Stimulated activated CD4-positive, alpha-beta T cell treated with anti-CD3 and anti-CD28 coated beads, Interleukin-15, amount 100 ng/mL, for 1 hour (primary cell): ENCODE data around the gene SELENOF.
"Not testable (repeated sequence)": the region's sequence is repeated elsewhere in the genome, so short reads cannot be mapped to it uniquely, and the experiment has no call there.

Experiments used
- DNase-seq, 2 donors: peaks; one replicate each; pipeline ENCODE4 v3.0.0-alpha.2; 2020; ENCODE audit warnings: low read depth in 1 of 2, low spot score in 1 of 2

SELENOF gene

GRCh38 chr1:86860020-86860419 is 53.9 kb downstream of the SELENOF start:
- DNase-seq = no peak

- DNase-seq = no peak
These were observed 55.2 kb downstream of the SELENOF start for GRCh38 chr1:86858524-86859261.

- no peak for DNase-seq
These were observed 57.7 kb downstream of the SELENOF start for GRCh38 chr1:86856196-86856595.

DNA sequence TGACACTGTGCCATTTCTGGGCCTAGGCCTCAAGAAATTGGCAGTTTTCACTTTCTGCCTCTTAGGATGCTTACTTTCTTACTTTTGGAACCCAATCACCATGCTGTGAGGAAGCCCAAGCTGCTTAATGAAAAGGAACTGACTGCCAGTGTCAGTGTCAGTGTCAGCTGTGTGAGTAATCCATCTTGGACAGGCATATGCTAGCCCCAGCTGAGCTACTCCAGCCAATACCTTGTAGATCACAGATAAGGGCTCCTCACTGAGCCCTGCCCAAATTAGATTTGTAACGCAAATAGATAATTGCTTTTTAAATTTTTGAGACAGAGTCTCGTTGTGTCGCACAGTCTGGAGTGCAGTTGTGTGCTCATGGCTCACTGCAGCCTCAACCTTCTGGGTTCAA is 59.6 kb downstream of the SELENOF start:
- DNase-seq = no peak

DNA sequence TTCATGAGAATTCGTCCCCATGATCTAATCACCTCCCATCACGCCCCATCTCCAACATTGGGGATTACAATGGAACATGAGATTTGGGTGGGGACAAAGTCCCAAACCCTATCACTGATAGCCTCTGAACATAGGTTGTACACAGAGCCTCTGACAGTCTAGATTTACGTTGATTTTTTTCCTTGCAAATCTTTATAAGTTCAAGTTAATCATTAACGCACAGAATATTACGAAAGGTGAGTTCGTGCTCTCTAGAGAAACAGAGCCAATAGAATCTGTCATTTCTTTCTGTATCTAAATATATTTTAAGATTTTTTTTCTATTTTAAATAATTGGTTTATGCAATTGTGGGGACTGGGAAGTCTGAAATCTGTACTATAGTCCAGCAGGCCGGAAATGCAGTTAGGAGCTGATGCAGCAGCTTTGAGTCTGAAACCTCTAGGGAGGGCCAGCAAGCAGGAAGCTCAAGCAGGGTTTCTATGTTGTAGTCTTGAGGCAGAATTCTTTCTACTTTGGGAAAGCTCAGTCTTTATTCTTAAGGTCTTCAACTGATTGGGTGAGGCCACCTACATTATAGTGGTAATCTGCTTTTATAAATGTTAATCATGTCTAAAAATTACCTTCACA is 61.0 kb downstream of the SELENOF start:
- DNase-seq = no peak

DNA sequence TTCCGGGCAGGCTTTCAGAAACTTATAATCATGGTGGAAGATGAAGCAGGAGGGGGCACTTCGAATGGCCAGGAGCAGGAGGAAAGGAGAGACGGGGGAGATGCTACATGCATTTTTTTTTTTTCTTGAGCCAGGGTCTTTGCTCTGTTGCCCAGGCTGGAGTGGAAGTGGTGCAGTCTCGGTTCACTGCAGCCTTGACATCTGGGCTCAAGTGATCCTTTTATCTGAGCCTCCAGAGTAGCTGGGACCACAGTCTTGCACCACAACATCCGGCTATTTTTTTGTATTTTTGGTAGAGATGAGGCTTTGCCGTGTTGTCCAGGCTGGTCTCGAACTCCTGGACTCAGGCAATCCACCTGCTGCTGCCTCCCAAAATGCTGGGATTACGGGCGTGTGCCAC is 61.6 kb downstream of the SELENOF start:
- no peak for DNase-seq

DNA sequence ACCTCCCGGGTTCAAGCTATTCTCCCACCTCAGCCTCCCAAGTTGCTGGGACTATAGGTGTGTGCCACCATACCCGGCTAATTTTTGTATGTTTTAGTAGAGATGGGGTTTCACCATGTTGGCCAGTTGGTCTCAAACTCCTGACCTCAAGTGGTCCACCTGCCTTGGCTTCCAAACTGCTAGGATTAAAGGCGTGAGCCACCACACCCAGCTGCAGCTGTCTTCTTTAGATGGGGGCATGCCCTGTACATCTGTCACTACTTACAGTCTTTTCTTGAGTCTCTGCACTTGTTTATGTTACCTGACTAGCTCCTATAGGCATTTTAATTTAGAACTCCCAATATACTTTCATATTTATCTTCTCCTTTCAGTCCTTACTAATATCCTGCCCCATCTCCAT is 64.2 kb downstream of the SELENOF start:
- no peak for DNase-seq

- DNase-seq = no peak
These were observed 65.3 kb downstream of the SELENOF start for GRCh38 chr1:86848654-86849053.

- DNase-seq = no peak
These were observed 67.7 kb downstream of the SELENOF start for GRCh38 chr1:86846164-86846647.

GRCh38 chr1:86845514-86845913 is 68.4 kb downstream of the SELENOF start:
- DNase-seq = no peak

GRCh38 chr1:86841116-86841515 is 72.8 kb downstream of the SELENOF start:
- no peak for DNase-seq

GRCh38 chr1:86833461-86834215 is 80.3 kb downstream of the SELENOF start:
- DNase-seq = peak; percentile 9 to 12

DNA sequence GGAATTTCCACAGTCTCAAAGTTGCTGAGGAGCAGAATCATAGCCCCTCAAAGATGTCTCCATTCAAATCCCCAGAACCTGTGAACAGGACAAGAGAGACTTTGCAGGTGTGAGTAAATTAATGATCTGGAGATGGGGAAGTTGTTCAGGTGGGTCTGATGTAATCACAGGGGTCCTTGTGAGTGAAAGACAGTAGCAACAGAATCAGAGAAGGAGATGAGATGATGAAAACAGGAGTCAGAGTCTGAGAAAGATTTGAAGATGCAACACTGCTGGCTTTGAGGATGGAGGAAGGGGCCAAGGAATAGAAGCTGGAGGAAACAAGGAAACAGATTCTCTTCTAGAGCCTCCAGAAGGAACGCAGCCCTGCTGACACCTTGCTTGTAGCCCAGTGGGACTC is 81.5 kb downstream of the SELENOF start:
- DNase-seq = no peak

GRCh38 chr1:86829321-86829720 is 84.6 kb downstream of the SELENOF start:
- no peak for DNase-seq

DNA sequence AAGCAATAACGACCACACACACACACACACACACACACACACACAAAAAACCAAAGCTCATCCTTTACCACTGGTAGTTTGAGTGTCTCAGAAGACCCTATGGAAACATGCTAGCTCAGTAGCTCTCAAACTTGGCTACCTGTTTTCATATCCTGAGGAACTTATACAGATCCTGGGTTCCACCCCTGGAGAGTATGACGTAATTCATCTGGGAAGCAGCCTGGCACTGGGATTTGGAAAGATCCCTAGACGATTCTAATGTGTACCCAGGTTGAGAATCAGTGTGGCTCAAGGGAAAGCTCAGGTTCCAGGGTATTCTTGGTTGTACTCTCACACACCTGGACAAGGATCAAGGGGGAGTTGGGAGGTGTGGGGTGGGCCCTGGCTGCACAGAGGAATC is 85.9 kb downstream of the SELENOF start:
- DNase-seq = no peak

GRCh38 chr1:86826856-86827255 is 87.1 kb downstream of the SELENOF start:
- no peak for DNase-seq

GRCh38 chr1:86825319-86825718 is 88.6 kb downstream of the SELENOF start:
- DNase-seq = no peak

DNA sequence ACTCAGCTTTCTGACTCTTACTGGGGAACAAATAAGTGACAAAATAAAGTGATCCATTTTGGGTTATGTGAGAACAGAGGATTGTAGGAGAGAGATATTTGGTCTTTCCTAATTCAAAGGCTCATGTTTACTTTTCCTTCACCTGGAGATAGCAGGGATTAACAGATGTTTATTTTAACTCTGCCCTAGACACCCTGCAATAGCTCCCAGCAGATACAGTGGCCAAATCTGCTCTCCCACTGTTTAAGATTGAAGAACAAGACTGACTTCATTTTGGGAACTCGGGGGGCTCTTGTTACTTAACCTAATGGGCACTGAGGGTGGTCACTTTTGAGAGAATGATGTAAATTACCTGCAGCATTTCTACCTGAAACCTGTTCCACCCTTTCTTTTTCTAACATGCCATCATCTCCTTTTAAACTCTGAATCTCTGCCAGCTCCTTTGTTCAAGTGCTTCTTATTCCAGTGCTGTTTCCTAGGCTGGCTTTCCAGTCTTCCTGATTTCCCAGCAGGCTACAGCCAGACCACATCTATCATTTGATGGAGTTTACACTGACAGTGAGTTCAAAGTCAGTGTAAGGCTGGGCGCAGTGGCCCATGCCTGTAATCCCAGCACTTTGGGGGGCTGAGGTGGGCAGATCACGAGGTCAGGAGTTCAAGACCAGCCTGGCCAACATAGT is 90.0 kb downstream of the SELENOF start:
- DNase-seq = no peak

- no peak for DNase-seq
These were observed 90.5 kb downstream of the SELENOF start for GRCh38 chr1:86823386-86823785.

DNA sequence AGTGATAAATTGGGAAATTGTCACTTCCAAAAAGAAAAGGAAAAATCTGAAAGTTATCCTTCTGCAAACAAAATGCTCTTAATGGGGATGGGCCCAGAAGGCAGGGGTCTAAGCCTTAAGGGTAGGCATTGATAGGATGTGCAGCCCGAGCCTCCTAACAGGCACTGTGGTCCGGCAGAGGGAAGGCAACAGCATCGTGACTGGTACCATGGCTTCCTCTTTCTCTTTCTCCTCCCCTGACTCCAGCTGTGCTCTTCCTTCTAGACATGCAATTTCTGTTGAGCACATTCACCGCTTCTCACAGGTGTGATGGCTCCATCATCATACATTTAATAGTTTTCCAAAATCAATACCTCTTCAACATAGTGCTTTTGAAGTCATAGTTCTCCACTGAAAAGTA is 91.5 kb downstream of the SELENOF start:
- DNase-seq = no peak

DNA sequence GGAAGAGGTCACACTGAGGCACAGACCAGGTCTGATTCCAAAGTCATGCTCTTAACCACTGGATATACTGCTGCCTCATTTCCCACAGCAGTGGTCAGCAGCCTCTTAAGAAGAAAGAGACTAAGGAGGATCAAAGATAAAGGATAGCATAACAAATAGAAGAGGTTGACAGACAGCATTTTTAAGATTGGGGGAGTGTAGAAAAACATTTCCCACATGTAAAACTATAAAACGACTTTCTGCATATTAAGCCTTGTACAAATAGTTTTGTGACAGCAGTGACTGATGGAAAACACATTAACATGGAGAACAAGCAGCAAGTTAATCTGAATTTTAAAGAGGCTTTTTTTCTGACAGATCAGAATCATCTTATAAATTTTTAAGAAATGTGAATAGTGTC is 92.0 kb downstream of the SELENOF start:
- DNase-seq = no peak

- not testable (repeated sequence) for DNase-seq
These were observed 94.0 kb downstream of the SELENOF start for GRCh38 chr1:86819970-86820369.
